ENCODE data around the gene CYBC1.
A peak's percentile ranks its signal among the peaks of the same experiment; 100 is the strongest.

CYBC1 gene

DNA sequence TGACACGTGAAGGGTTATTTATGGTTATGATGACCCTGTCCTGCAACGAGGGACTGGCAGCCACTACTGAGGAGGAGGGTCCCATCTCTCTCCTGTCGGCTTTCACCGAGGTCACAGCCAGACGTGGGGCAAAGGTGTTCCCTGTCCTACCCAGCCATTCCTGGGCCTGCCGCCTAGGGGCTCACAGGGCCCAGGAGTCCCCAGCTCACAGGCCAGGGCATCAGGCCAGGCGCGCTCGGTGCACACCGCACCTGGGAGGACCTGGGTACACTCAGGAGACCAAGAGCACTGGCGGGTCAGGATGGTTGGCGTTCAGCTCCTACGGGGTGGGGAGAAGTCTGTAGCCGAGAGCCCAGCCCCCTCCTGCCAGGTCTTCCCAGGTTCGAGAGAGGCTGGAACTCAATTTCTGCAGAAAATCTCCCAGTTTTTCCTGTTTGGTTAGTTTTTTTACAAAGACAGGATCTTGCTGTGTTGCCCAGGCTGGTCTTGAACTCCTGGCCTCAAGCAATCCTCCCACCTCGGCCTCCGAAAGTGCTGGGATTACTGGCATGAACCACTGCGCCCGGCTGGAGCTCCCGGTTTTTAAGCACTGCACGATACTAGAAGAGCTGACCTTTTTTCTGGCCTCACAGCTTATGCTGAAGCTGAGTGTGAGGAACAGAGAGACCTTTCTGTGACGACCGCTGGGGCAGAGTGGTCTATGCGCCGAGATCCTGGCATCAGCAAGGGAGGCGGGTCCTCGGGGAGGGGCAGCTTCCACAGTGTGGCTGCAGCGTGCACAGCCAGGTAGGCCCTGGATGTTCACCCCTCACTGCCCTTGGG, 7.7 kb downstream of the CYBC1 start:
- H2BK5ac ChIP-seq (ENCODE audit: low read length) = no peak overlapping the region
- no peak for DNase-seq (ENCODE audit: low spot score)
- H2BK15ac ChIP-seq (ENCODE audit: low read length) = no peak overlapping the region
- H3K9me3 ChIP-seq (replicated peaks in 1 of 2; ENCODE audit: control insufficient read depth in 2 of 2, insufficient read depth in 1 of 2, low read depth in 1 of 2, low read length in 2 of 2) = peaks cover 0 to 2% of the 10 kb centered on the region in 2 donors
- peaks cover 15% of the 10 kb centered on the region for H3K79me1 ChIP-seq (ENCODE audit: low read depth, low read length)
- H3K4me1 ChIP-seq (ENCODE audit: control insufficient read depth in 2 of 2, insufficient read depth in 1 of 2, low read depth in 1 of 2, low read length in 2 of 2) = peaks cover 2 to 8% of the 10 kb centered on the region in 2 donors
- H2AK5ac ChIP-seq (ENCODE audit: low read depth, low read length) = no peak overlapping the region
- H4K8ac ChIP-seq (ENCODE audit: low read depth, low read length) = no peak overlapping the region
- peak overlapping the region; percentile 85 for H3K23ac ChIP-seq (ENCODE audit: low read depth, low read length, poor library complexity)
- peak overlapping the region; percentile 6 for H3K14ac ChIP-seq (ENCODE audit: low read length)
- WGBS, 2 donors (ENCODE audit: extremely low coverage in 2 of 2, insufficient read length in 2 of 2, insufficient replicate concordance in 1 of 2) = no CpG with 5 or more reads among the region's 28 CpGs
- no peak overlapping the region for H2AFZ ChIP-seq (ENCODE audit: low read length)
- no peak overlapping the region for H3K27ac ChIP-seq (replicated peaks; ENCODE audit: low read length)
- H3K4me3 ChIP-seq (ENCODE audit: low read length in 2 of 2) = no peak overlapping the region
- H2BK120ac ChIP-seq (ENCODE audit: low read depth, low read length) = no peak overlapping the region
- H3K27me3 ChIP-seq (ENCODE audit: control insufficient read depth in 3 of 3, insufficient read depth in 3 of 3, low read depth in 1 of 3, low read length in 3 of 3) = no peaks in the 10 kb centered on the region
- no peak overlapping the region for H3K4me2 ChIP-seq (ENCODE audit: insufficient read depth, low read length, poor library complexity, severe bottlenecking)
- no peak overlapping the region for H3K18ac ChIP-seq (ENCODE audit: low read length)
- peaks cover 22 to 55% of the 10 kb centered on the region in 2 donors for H3K36me3 ChIP-seq (replicated peaks in 1 of 2; ENCODE audit: control insufficient read depth in 2 of 2, insufficient read depth in 2 of 2, low read length in 2 of 2)
- peak overlapping the region; percentile 57 for H3K9ac ChIP-seq (ENCODE audit: low read depth, low read length, poor library complexity)
- H4K91ac ChIP-seq (ENCODE audit: low read depth, low read length, poor library complexity) = no peak overlapping the region
- H2BK12ac ChIP-seq (ENCODE audit: low read length) = no peak overlapping the region
- H3K4ac ChIP-seq (ENCODE audit: low read length) = no peak overlapping the region

DNA sequence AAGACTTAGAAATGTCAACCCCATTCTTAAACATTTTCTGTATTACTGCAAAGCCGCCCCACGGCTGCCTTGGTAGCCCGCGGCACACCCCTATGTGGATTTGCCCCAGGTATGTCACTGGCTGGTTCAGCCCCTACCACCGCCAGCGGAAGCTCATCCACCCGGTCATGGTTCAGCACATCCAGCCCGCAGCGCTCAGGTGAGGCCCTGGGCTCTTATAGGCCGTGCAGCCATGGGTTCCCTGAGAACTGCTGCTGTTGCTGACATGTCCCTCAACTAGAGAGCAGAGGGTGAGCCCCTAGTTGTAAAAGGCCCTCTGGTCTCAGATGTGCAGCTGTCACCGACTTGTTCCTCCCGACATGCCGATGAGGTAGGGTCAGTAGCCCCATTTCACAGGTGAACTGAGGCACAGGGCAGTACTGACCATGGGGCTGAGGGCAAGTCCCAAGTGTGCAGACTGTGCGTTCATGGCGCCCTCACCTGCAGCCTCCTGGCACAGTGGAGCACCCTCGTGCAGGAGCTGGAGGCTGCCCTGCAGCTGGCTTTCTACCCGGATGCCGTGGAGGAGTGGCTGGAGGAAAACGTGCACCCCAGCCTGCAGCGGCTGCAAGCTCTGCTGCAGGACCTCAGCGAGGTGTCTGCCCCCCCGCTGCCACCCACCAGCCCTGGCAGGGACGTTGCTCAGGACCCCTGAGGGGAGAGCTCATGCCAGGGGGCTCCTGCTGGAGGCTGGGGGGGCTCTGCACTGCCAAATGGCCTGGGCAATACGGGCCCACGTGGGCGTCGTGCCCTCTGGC, 8.7 kb downstream of the CYBC1 start:
- Histone ChIP-seq H3K79me1 (ENCODE audit: low read depth, low read length) (peaks cover 15% of the 10 kb centered on the region), H2BK12ac (ENCODE audit: low read length) (no peak overlapping the region), H3K23ac (ENCODE audit: low read depth, low read length, poor library complexity) (peak overlapping the region; percentile 89), H3K4me3 (ENCODE audit: low read length in 2 of 2) (peak overlapping the region in 1 of 2 donors; percentile 28), H3K9ac (ENCODE audit: low read depth, low read length, poor library complexity) (peak overlapping the region; percentile 70), H3K14ac (ENCODE audit: low read length) (no peak overlapping the region), H3K4me2 (ENCODE audit: insufficient read depth, low read length, poor library complexity, severe bottlenecking) (no peak overlapping the region), H2BK15ac (ENCODE audit: low read length) (no peak overlapping the region), H3K4me1 (ENCODE audit: control insufficient read depth in 2 of 2, insufficient read depth in 1 of 2, low read depth in 1 of 2, low read length in 2 of 2) (peaks cover 2 to 8% of the 10 kb centered on the region in 2 donors), H2BK5ac (ENCODE audit: low read length) (no peak overlapping the region), H3K36me3 (replicated peaks in 1 of 2; ENCODE audit: control insufficient read depth in 2 of 2, insufficient read depth in 2 of 2, low read length in 2 of 2) (peaks cover 21 to 50% of the 10 kb centered on the region in 2 donors), H3K9me3 (replicated peaks in 1 of 2; ENCODE audit: control insufficient read depth in 2 of 2, insufficient read depth in 1 of 2, low read depth in 1 of 2, low read length in 2 of 2) (peaks cover 0 to 2% of the 10 kb centered on the region in 2 donors), H2BK120ac (ENCODE audit: low read depth, low read length) (no peak overlapping the region), H2AK5ac (ENCODE audit: low read depth, low read length) (no peak overlapping the region), H4K8ac (ENCODE audit: low read depth, low read length) (no peak overlapping the region), H3K27me3 (ENCODE audit: control insufficient read depth in 3 of 3, insufficient read depth in 3 of 3, low read depth in 1 of 3, low read length in 3 of 3) (no peaks in the 10 kb centered on the region), H3K18ac (ENCODE audit: low read length) (peak overlapping the region; percentile 19), H4K91ac (ENCODE audit: low read depth, low read length, poor library complexity) (no peak overlapping the region), H2AFZ (ENCODE audit: low read length) (no peak overlapping the region), H3K4ac (ENCODE audit: low read length) (no peak overlapping the region), H3K27ac (replicated peaks; ENCODE audit: low read length) (no peak overlapping the region)
- WGBS, 2 donors (ENCODE audit: extremely low coverage in 2 of 2, insufficient read length in 2 of 2, insufficient replicate concordance in 1 of 2) = no CpG with 5 or more reads among the region's 27 CpGs
- no peak for DNase-seq (ENCODE audit: low spot score)

DNA sequence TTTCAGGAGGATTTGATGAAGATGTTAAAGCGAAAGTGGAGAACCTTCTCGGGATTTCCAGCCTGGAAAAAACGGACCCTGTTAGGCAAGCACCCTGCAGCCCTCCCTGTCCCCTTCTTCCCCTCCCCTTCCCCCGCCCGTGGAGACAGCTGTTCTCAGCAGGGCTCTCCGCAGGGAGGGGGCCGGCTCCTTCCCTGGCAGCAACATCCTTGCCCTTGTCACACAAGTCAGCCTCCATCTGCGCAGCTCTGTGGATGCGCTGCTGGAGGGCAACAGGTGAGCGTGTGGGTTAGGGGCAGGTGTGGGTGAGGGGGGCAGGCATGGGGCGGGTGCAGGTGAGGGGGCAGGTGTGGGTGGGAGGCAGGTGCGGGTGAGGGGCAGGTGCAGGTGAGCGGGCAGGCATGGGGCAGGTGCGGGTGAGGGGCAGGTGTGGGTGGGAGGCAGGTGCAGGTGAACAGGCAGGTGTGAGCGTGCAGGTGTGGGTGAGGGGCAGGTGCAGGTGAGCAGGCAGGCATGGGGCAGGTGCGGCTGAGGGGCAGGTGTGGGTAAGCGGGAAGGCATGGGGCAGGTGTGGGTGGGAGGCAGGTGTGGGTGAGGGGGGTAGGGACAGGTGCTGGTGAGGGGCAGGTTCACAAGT, 9.4 kb downstream of the CYBC1 start:
- no CpG with 5 or more reads among the region's 17 CpGs for WGBS, 2 donors (ENCODE audit: extremely low coverage in 2 of 2, insufficient read length in 2 of 2, insufficient replicate concordance in 1 of 2)
- Histone ChIP-seq H2BK120ac (ENCODE audit: low read depth, low read length) (no peak overlapping the region), H3K36me3 (replicated peaks in 1 of 2; ENCODE audit: control insufficient read depth in 2 of 2, insufficient read depth in 2 of 2, low read length in 2 of 2) (peaks cover 23 to 43% of the 10 kb centered on the region in 2 donors), H3K9me3 (replicated peaks in 1 of 2; ENCODE audit: control insufficient read depth in 2 of 2, insufficient read depth in 1 of 2, low read depth in 1 of 2, low read length in 2 of 2) (peaks cover 0 to 2% of the 10 kb centered on the region in 2 donors), H3K18ac (ENCODE audit: low read length) (peak overlapping the region; percentile 28), H3K14ac (ENCODE audit: low read length) (peak overlapping the region; percentile 63), H3K4me3 (ENCODE audit: low read length in 2 of 2) (no peak overlapping the region), H4K8ac (ENCODE audit: low read depth, low read length) (no peak overlapping the region), H2BK5ac (ENCODE audit: low read length) (no peak overlapping the region), H3K4me2 (ENCODE audit: insufficient read depth, low read length, poor library complexity, severe bottlenecking) (no peak overlapping the region), H3K27me3 (ENCODE audit: control insufficient read depth in 3 of 3, insufficient read depth in 3 of 3, low read depth in 1 of 3, low read length in 3 of 3) (no peaks in the 10 kb centered on the region), H3K79me1 (ENCODE audit: low read depth, low read length) (peaks cover 13% of the 10 kb centered on the region), H2BK15ac (ENCODE audit: low read length) (no peak overlapping the region), H3K4me1 (ENCODE audit: control insufficient read depth in 2 of 2, insufficient read depth in 1 of 2, low read depth in 1 of 2, low read length in 2 of 2) (peaks cover 2 to 4% of the 10 kb centered on the region in 2 donors), H3K23ac (ENCODE audit: low read depth, low read length, poor library complexity) (peak overlapping the region; percentile 73), H3K27ac (replicated peaks; ENCODE audit: low read length) (no peak overlapping the region), H3K4ac (ENCODE audit: low read length) (no peak overlapping the region), H2AK5ac (ENCODE audit: low read depth, low read length) (no peak overlapping the region), H2AFZ (ENCODE audit: low read length) (no peak overlapping the region), H4K91ac (ENCODE audit: low read depth, low read length, poor library complexity) (no peak overlapping the region), H2BK12ac (ENCODE audit: low read length) (no peak overlapping the region), H3K9ac (ENCODE audit: low read depth, low read length, poor library complexity) (peak overlapping the region; percentile 81)
- no peak for DNase-seq (ENCODE audit: low spot score)

Data from neuronal stem cell (in vitro differentiated cells).